ENCODE results near the gene PTPRK.
A peak's percentile ranks its signal among the peaks of the same experiment; 100 is the strongest.

Gene PTPRK

GRCh38 chr6:128135325-128135724 lies 385.1 kb downstream of the PTPRK start:
- in situ Hi-C loops (cut with HindIII; ENCODE audit: low sequenced_read_pairs), result no loop called here

DNA sequence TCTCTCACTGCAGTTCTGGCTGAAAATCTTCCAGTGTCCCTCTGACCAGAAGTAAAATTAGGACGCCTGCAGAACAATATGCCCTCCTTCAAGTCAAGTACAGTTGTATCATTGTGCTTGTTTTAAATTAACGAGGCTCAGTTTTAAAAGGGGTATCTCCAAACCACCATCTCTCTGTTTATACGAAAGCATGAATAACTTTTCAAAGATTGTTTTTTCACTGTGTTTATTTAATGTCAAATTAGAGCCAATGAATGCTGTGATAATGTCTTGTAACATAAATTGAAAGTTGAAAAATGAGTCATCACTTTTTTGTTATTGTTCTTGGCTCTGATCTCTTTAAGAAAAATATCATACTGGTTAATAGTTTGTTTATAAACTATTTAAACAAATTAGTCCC lies 388.8 kb downstream of the PTPRK start:
- in situ Hi-C loops (cut with HindIII; ENCODE audit: low sequenced_read_pairs), result no loop called here
- TF ChIP-seq CTCF (IDR thresholded peaks at IDR 0.05; ENCODE audit: low read depth, low read length), result no peak
- DNase-seq (ENCODE audit: low read depth, low spot score), result peak; percentile 57

More at GRCh38 chr6:128135325-128135724, 385.1 kb downstream of the PTPRK start:
- DNase-seq (ENCODE audit: low read depth, low spot score), result no peak
- H3K4me3 ChIP-seq (ENCODE audit: low read depth, low read length), result no peak overlapping the region
- no peak for TF ChIP-seq CTCF (IDR thresholded peaks at IDR 0.05; ENCODE audit: low read depth, low read length)

DNA sequence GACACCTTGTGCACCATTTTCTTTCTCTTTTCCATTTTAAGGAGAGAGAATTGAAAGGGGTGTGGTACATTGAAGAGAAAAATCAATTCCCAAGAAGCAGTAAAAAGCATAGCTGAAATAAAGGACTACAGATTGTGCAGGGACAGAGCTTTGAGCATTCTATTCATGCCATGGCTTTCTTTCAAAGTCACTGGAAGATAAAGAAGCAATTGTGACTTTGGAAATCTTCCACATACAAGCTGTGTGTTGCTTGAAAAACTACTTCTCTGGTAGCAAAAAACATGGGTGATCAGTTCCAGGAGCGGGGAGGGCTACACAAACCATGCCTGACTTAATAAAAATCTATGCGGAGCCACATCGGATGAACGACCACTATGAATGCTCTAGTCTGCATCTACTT lies 389.4 kb downstream of the PTPRK start:
- TF ChIP-seq CTCF (IDR thresholded peaks at IDR 0.05; ENCODE audit: low read depth, low read length), result no peak
- in situ Hi-C loops (cut with HindIII; ENCODE audit: low sequenced_read_pairs), result no loop called here
- H3K4me3 ChIP-seq (ENCODE audit: low read depth, low read length), result no peak overlapping the region
- no peak for DNase-seq (ENCODE audit: low read depth, low spot score)

More for the DNA sequence above, 388.8 kb downstream of the PTPRK start:
- no peak overlapping the region for H3K4me3 ChIP-seq (ENCODE audit: low read depth, low read length)

- no peak for DNase-seq (ENCODE audit: low read depth, low spot score)
- no peak for TF ChIP-seq CTCF (IDR thresholded peaks at IDR 0.05; ENCODE audit: low read depth, low read length)
- in situ Hi-C loops (cut with HindIII; ENCODE audit: low sequenced_read_pairs), result no loop called here
- H3K4me3 ChIP-seq (ENCODE audit: low read depth, low read length), result no peak overlapping the region
These were observed 390.7 kb downstream of the PTPRK start for GRCh38 chr6:128129679-128130078.

GRCh38 chr6:128127650-128128049 lies 392.7 kb downstream of the PTPRK start:
- no peak for TF ChIP-seq CTCF (IDR thresholded peaks at IDR 0.05; ENCODE audit: low read depth, low read length)
- no peak overlapping the region for H3K4me3 ChIP-seq (ENCODE audit: low read depth, low read length)
- no peak for DNase-seq (ENCODE audit: low read depth, low spot score)
- in situ Hi-C loops (cut with HindIII; ENCODE audit: low sequenced_read_pairs), result no loop called here

DNA sequence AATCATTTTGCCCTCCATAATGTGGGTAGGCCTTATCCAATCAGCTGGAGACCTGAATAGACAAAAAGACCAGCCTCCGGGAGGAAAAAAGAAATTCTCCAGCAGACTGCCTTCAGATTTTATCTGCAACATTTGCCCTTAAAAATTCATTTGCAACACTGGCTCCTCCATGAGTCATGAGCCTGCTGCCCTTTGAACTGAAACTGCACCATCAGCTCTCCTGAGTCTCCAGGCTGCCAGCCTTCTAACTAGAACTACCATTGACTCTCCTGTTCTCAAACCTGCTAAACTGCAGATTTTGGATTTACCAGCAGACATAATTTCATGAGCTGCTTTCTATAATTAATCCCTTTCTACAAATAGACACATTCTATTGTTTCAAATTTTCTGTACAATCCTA lies 395.7 kb downstream of the PTPRK start:
- in situ Hi-C loops (cut with HindIII; ENCODE audit: low sequenced_read_pairs), result no loop called here
- no peak overlapping the region for H3K4me3 ChIP-seq (ENCODE audit: low read depth, low read length)
- peak; percentile 29 for DNase-seq (ENCODE audit: low read depth, low spot score)
- no peak for TF ChIP-seq CTCF (IDR thresholded peaks at IDR 0.05; ENCODE audit: low read depth, low read length)

DNA sequence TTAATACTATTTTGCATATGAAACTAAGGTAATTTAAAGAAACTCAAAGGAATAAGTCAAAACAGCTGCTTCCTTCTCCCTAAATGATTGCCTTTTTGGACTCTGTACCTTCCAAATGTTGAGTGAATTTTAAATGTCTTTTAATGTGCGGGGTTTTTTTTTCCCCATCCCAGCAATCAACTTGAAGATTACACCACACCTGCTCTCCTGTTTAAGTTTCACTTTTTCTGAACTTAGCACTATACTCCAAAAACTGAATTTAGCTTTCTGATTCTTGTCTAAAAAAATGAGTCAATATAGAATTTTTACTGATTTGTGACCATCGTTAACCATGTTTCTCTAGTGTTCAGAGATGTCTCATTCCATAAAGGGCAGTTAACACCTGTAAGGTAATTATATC lies 398.8 kb downstream of the PTPRK start:
- DNase-seq (ENCODE audit: low read depth, low spot score), result no peak
- no peak overlapping the region for H3K4me3 ChIP-seq (ENCODE audit: low read depth, low read length)
- in situ Hi-C loops (cut with HindIII; ENCODE audit: low sequenced_read_pairs), result no loop called here
- TF ChIP-seq CTCF (IDR thresholded peaks at IDR 0.05; ENCODE audit: low read depth, low read length), result no peak
